Naive thymus-derived CD8-positive, alpha-beta T cell (primary cell): ENCODE measurements around the gene SNRPD2. TPM values are rescaled to one million over a fixed set of nuclear protein-coding genes. Genes with fewer than 3 reads are reported as not detected.

ENCODE experiments used
- ATAC-seq, 2 donors: fragments of 150-1000 bp; cut with Tn5 transposase in 1 of 2; sonication (Bioruptor Pico), chemical (Tn5 transposase) in 1 of 2; 1 replicate in 1 of 2; 2 replicates in 1 of 2; pipeline ENCODE4 v1.10.0; 2021; ENCODE audit warnings: mild to moderate bottlenecking in 2 of 2, moderate library complexity in 2 of 2
- POLR2A ChIA-PET: fragments of 350-600 bp; sonication (Branson Sonifier 250); formaldehyde crosslinking; loops from one replicate; lab custom pipeline; 2021; ENCODE audit warnings: antibody characterized with exemption; lab: Charles Lee
- DNase-seq, 10 donors: peaks; one replicate each; pipeline versions ENCODE4 v3.0.0 to v3.0.0-alpha.2; 2020 to 2022
- H3K27ac Mint-ChIP-seq, 10 donors: one replicate each; pipeline ENCODE4 v1.8.0; 2020 to 2022; ENCODE audit warnings: mild to moderate bottlenecking in 10 of 10, mixed read lengths in 10 of 10, moderate library complexity in 4 of 10, inconsistent platforms in 1 of 10
- H3K27me3 Mint-ChIP-seq, 5 donors: one replicate each; pipeline ENCODE4 v1.8.0; 2021 to 2022; ENCODE audit warnings: mixed read lengths in 5 of 5
- H3K36me3 Mint-ChIP-seq, 3 donors: one replicate each; pipeline ENCODE4 v1.8.0; 2020 to 2022; ENCODE audit warnings: mixed read lengths in 3 of 3, mild to moderate bottlenecking in 2 of 3, inconsistent platforms in 1 of 3
- H3K4me1 Mint-ChIP-seq, 4 donors: one replicate each; pipeline ENCODE4 v1.8.0; 2021 to 2022; ENCODE audit warnings: mixed read lengths in 4 of 4
- H3K4me3 Mint-ChIP-seq, 10 donors: one replicate each; pipeline ENCODE4 v1.8.0; 2020 to 2022; ENCODE audit warnings: mild to moderate bottlenecking in 10 of 10, mixed read lengths in 10 of 10, moderate library complexity in 6 of 10, inconsistent platforms in 1 of 10
- H3K9me3 Mint-ChIP-seq, 9 donors: one replicate each; pipeline ENCODE4 v1.8.0; 2020 to 2022; ENCODE audit warnings: mixed read lengths in 9 of 9, mild to moderate bottlenecking in 3 of 9, inconsistent platforms in 1 of 9, moderate library complexity in 1 of 9
- polyA plus RNA-seq, 3 donors: library from polyadenylated mRNA; unstranded; fragments of 300-500 nt; fragmentation: Illumina TruSeq; gene quantifications; one replicate each; pipeline ENCODE4 v1.2.3, GENCODE V29; 2021
- total RNA-seq, 8 experiments: library from RNA in 2 of 8; stranded (reverse) in 2 of 8; gene quantifications; one replicate each; pipeline ENCODE4 v1.2.3 and lab custom pipeline; 2021 to 2026

The SNRPD2 gene
- total and polyA plus RNA-seq, 5 experiments from 2014 or later: 395 to 1,289 (median 1,119) TPM

DNA sequence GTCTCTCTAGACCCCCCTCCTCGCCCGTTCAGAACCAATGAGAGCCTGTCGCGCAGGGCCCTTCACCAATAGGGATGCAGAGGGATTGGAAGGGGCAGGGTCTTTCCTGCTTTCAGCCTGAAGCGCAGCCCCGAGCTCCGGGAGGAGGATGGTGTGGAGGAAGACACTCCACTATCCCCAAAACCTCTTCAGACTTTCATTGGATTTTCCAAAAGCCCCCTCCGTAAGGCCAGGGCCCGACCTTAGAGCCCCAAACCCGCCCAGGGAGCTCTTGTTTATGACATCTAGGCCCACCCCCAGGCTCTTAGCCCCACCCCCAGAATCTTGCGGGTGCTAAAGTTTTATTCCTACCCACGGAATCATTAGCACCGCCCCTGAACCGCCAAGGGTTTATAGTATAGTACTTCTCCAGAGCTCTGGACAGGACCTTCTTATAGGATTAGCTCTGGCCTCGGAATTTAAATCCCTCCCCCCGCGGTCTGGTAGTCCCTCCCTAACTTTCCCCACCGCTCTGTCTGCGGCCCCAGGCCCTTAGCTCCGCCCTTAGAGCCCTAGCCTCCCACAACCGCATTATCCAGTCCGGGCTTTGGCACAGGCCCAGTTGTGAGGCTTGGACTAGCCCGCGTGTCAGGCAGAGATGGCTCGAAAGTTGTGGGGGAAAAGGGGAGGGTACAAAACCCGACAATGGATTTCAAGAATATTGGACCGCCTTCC lies 46.0 kb downstream of the SNRPD2 start:
- H3K27me3 Mint-ChIP-seq: peaks cover 0 to 9% (median 4%) of the 10 kb centered on the region in 5 donors
- peaks cover 27 to 48% (median 39%) of the 10 kb centered on the region in 4 donors for H3K4me1 Mint-ChIP-seq
- peak; percentile 54 to 88 (median 77) for DNase-seq
- POLR2A ChIA-PET: interaction anchor here (0.5 to 1.3 kb wide), 3 partner anchors 8 to 35 kb away, joined by 4 to 9 read pairs (median 5); no protein-coding TSS in a partner anchor
- H3K9me3 Mint-ChIP-seq: no peaks in the 10 kb centered on the region
- H3K4me3 Mint-ChIP-seq: peak overlapping the region; percentile 77 to 89 (median 84)
- no peaks in the 10 kb centered on the region for H3K36me3 Mint-ChIP-seq
- ATAC-seq: peak; percentile 62
- peak overlapping the region in 8 of 10 donors; percentile 46 to 91 (median 78) for H3K27ac Mint-ChIP-seq

DNA sequence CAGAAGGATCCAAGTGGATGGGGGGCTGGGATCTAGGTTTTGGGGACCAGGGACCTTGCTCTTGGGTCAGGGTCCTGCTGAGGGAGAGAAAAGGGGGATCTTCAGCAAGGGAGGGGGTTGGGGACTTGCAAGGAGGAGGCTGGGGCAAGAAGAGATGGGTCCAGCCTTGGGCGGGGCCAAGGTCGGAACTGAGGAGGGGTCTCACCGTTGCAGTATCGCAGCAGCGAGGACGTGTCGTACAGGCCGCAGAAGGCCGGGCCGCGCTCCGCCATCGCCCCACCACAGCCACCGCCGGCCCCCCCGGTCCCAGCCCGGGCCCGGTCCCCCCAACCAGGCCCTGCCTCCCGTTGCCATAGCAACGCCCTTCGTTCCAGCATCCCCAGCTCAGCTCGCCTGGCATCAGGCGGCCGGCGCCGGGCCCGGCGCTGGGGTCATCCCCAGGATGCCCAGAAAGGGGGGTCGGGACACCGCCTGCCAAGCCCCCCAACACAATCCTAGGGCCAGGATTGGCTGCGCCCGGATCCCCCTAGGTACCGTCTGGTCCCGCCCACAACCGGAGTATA lies 46.6 kb downstream of the SNRPD2 start:
- Mint-ChIP-seq H3K27me3 (peaks cover 0 to 6% (median 2%) of the 10 kb centered on the region in 5 donors), H3K4me3 (peak overlapping the region; percentile 77 to 89 (median 84)), H3K9me3 (no peaks in the 10 kb centered on the region), H3K4me1 (peaks cover 28 to 51% (median 42%) of the 10 kb centered on the region in 4 donors), H3K27ac (peak overlapping the region in 6 of 10 donors; percentile 46 to 91 (median 76)), H3K36me3 (no peaks in the 10 kb centered on the region)
- DNase-seq (no peak), ATAC-seq (peak; percentile 1)
- POLR2A ChIA-PET: interaction anchor here (1.0 to 1.3 kb wide), 2 partner anchors 14 to 35 kb away, joined by 4 to 5 read pairs; no protein-coding TSS in a partner anchor

- Mint-ChIP-seq H3K9me3 (no peaks in the 10 kb centered on the region), H3K27ac (peak overlapping the region in 2 of 10 donors; percentile 47 to 86), H3K36me3 (no peaks in the 10 kb centered on the region), H3K4me3 (peak overlapping the region in 5 of 10 donors; percentile 7 to 34 (median 22)), H3K27me3 (peaks cover 0 to 6% (median under 1%) of the 10 kb centered on the region in 5 donors), H3K4me1 (peaks cover 28 to 51% (median 45%) of the 10 kb centered on the region in 4 donors)
- DNase-seq (no peak), ATAC-seq (no peak)
- POLR2A ChIA-PET: interaction anchor here (2.3 kb wide), 1 partner anchor 37 kb away, joined by 6 read pairs; no protein-coding TSS in a partner anchor
These were observed 47.6 kb downstream of the SNRPD2 start for GRCh38 chr19:45643927-45644771.

DNA sequence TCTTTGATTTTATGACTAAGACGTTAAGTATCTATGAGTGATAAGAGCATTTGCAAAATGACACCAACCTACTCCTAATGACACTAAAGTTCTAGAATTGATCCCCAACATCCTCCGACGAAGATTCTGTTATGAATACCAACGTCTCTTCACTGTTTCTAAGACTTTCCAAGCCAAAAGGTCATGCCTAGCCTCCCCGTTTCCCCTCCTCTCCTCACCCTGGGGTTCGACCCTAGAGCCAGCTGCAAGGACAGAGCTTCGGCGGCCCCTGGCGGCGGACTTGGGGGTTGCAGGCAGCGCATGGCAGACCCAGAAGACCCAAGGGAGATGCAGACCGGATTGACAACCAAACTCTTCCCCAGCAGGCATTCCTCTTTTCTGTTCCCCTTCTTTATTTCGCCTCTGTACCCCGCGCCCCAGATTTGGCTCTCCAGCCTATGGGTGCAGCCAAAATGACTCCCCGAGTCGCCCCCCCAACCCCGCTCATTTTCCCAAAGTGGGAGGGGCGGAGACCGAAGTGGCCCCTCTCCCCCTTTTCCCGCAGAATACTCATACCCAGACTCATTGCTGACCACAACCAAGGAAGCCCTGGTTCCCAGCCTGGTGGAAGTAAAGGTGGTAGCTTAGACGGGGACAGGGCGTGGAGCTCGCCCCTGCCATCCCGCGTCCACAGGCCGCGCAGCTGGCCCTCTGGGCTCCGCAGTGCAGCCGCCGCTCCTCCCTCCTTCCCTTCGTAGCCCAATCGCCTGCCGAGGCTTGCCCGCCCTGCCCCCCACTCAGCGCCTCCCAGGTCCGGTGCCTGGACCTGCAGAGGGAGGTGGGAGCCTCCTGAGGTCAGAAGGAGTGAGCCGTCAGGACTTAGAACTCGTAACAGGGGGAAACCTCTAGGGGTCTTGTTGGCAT lies 48.5 kb downstream of the SNRPD2 start:
- Mint-ChIP-seq H3K27me3 (peaks cover 0 to 6% (median 0%) of the 10 kb centered on the region in 5 donors), H3K27ac (peak overlapping the region; percentile 75 to 96 (median 88)), H3K9me3 (no peaks in the 10 kb centered on the region), H3K4me3 (peak overlapping the region; percentile 59 to 97 (median 76)), H3K36me3 (no peaks in the 10 kb centered on the region), H3K4me1 (peaks cover 34 to 59% (median 52%) of the 10 kb centered on the region in 4 donors)
- ATAC-seq (peak; percentile 28 to 38), DNase-seq (peak; percentile 72 to 97 (median 88))
- POLR2A ChIA-PET: interaction anchor here (0.5 to 2.3 kb wide), 8 partner anchors 8 to 239 kb away, joined by 3 to 8 read pairs (median 6); no protein-coding TSS in a partner anchor

DNA sequence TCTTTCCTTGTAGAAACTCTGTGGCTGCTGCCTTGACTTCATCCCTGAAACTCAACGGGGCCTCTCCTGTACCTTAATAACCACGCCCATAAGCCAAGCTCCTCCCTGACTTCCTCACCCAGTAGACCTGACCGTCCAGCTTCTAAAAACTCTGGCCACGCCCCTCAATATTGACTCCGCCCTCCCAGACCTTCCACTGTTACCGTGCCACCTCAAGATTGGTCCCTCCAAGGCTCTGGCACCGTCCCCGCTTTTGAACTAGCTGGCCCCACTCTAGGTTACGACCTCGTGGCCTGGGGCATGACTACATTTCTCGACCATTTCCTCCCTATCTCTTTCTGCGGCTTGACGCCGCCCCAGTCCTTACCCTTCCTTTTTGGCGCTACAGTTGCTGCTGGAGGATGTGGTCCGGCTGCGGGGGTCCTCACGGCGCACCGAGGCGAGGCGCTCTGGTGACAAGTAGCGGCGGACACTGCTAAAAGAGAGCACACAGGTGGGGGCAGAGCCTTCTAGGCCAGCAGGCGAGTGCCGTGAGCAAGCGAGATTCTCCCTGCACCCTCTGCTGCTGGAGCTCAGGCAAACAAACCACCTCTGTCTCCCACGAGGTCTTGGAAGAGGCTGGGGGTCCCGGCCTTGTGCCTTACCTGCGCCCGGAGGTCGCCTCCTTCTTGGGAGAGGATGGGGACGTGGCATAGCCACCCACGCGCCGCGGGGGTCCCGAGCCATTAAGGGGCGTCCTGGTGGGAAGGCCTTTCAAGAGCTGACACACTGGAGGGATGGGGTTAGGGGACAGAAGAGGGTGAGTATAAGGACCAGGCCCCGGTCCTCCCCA lies 50.3 kb downstream of the SNRPD2 start:
- ATAC-seq: peak in 1 of 2 donors; percentile 18
- Mint-ChIP-seq H3K27ac (peak overlapping the region; percentile 73 to 97 (median 92)), H3K4me1 (peaks cover 34 to 62% (median 55%) of the 10 kb centered on the region in 4 donors)

GRCh38 chr19:45640849-45641273 lies 50.9 kb downstream of the SNRPD2 start:
- DNase-seq (peak in 6 of 10 donors; percentile 20 to 67 (median 26)), ATAC-seq (no peak)
- peak overlapping the region; percentile 81 to 97 (median 90) for H3K4me3 Mint-ChIP-seq
- H3K4me1 Mint-ChIP-seq: peaks cover 29 to 55% (median 49%) of the 10 kb centered on the region in 4 donors
- POLR2A ChIA-PET: interaction anchor here (1.0 to 2.6 kb wide), 11 partner anchors 24 to 171 kb away, joined by 3 to 6 read pairs (median 5); partner anchors contain the start of genes OPA3 and SNRPD2
- H3K36me3 Mint-ChIP-seq: peaks cover 0 to 3% (median 0%) of the 10 kb centered on the region in 3 donors
- no peaks in the 10 kb centered on the region for H3K9me3 Mint-ChIP-seq
- H3K27me3 Mint-ChIP-seq: no peaks in the 10 kb centered on the region
- H3K27ac Mint-ChIP-seq: peak overlapping the region; percentile 73 to 97 (median 92)

More for the DNA sequence above, 50.3 kb downstream of the SNRPD2 start:
- peak in 9 of 10 donors; percentile 14 to 66 (median 34) for DNase-seq
- POLR2A ChIA-PET: interaction anchor here (0.8 to 2.6 kb wide), 22 partner anchors 10 to 210 kb away, joined by 3 to 8 read pairs (median 5); partner anchors contain the start of genes OPA3, SNRPD2 and VASP
- Mint-ChIP-seq H3K4me3 (peak overlapping the region; percentile 81 to 97 (median 90)), H3K9me3 (no peaks in the 10 kb centered on the region), H3K27me3 (peaks cover 0 to 6% (median 0%) of the 10 kb centered on the region in 5 donors), H3K36me3 (no peaks in the 10 kb centered on the region)

DNA sequence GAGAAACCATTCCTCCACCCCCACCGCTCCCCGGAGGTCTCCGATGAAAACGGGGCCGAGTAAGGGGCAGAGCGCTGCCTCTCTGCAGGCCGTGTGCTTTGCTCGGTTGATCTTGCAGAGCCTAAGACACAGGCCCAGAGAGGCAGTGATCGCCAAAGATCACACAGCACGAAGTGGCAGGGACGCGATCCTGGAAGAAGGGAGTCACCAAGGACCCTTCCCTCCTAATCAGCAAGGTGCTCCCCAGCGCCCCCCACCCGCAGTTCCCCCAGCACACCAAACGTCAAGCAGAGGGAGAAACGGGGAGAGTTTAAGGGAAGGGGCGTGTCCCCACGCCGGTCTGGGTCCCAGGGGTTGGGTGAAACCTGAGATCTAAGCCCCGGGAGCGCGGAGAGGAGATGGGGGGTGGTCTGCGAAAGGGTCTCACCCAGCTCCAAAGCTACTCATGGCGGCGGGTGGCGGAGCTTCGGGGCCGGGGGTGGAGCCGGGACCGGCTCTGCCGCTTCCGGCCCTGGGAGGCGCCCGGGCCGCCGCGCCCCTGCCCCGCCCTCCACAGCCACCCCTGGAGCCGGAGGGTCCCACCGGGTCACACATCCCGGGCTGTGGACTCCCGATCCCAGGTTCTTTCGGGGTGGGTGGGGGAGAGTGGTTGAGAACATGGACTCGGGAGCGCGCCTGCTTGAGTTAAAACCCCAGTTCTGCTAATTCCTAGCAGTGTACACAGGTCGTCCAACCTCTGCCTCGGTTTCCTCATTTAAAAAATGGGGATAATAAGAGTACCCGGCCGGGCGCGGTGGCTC lies 52.6 kb downstream of the SNRPD2 start, which contains the start of gene EML2:
TSS of gene EML2 (minus strand) at position 468 of the 800 bp plus-strand sequence. CDS start at position 447, 21 bp downstream.
- peak within 1 kb of the TSS; percentile 90 to 97 (median 96) for H3K4me3 Mint-ChIP-seq
- peak within 1 kb of the TSS; percentile 72 to 95 (median 92) for H3K27ac Mint-ChIP-seq
- no peaks in the 10 kb centered on the region for H3K9me3 Mint-ChIP-seq
- H3K27me3 Mint-ChIP-seq: no peaks in the 10 kb centered on the region
- H3K4me1 Mint-ChIP-seq: peaks cover 27 to 47% (median 43%) of the 10 kb centered on the region in 4 donors
- DNase-seq: peak in 9 of 10 donors; percentile 14 to 68 (median 46)
- peak; percentile 15 to 30 for ATAC-seq
- POLR2A ChIA-PET: interaction anchor here (0.5 to 2.6 kb wide), 5 partner anchors 26 to 93 kb away, joined by 3 to 6 read pairs (median 4); partner anchors contain the start of gene OPA3
- peaks cover 0 to 3% (median 0%) of the 10 kb centered on the region in 3 donors for H3K36me3 Mint-ChIP-seq

- H3K27ac Mint-ChIP-seq: peak overlapping the region in 2 of 10 donors; percentile 15 to 17
- POLR2A ChIA-PET: interaction anchor here (0.5 to 0.7 kb wide), 4 partner anchors 8 to 169 kb away, joined by 3 to 9 read pairs (median 4); no protein-coding TSS in a partner anchor
- H3K9me3 Mint-ChIP-seq: no peaks in the 10 kb centered on the region
- ATAC-seq (no peak), DNase-seq (no peak)
- peaks cover 24 to 38% (median 36%) of the 10 kb centered on the region in 4 donors for H3K4me1 Mint-ChIP-seq
- H3K27me3 Mint-ChIP-seq: no peaks in the 10 kb centered on the region
- H3K36me3 Mint-ChIP-seq: peaks cover 0 to 3% (median 0%) of the 10 kb centered on the region in 3 donors
- peak overlapping the region; percentile 31 to 97 (median 96) for H3K4me3 Mint-ChIP-seq
These were observed 53.7 kb downstream of the SNRPD2 start for GRCh38 chr19:45637890-45638667.
